Kidney (tissue), 2 donors: ENCODE data around the gene B3GLCT. TPM values are rescaled to one million over a fixed set of nuclear protein-coding genes. Genes with fewer than 3 reads are reported as not detected.

Experiments used
- polyA plus RNA-seq: library from polyadenylated mRNA; stranded (reverse); fragments of 350-450 nt; fragmentation: Illumina TruSeq; extraction: RNeasy Lipid Tissue Mini Kit (QIAGEN cat#74804); gene quantifications from one replicate; pipeline ENCODE4 v1.2.3, GENCODE V29; 2014; ENCODE audit warnings: low read depth, low replicate concordance; ENCODE audit not compliant: insufficient read depth
- total RNA-seq: library from RNA; stranded (reverse); fragmentation: NEBNext Ultra II Directional; extraction: Animal tissue kit (Norgen Biotek cat#: 25700); gene quantifications from one replicate; pipeline ENCODE4 v1.2.1, GENCODE V29; 2021
- donor health status: DM: yes; HTN: yes; CAD: no.

The B3GLCT gene
- total and polyA plus RNA-seq, 2 donors from 2014 or later, result 5.9 to 7.7 TPM

Other genes with a start within 250 kb of the B3GLCT start
- 46.2 TPM for gene HSPH1, start 38.1 kb upstream of the B3GLCT start, total RNA-seq
- gene HSPH1, start 38.1 kb upstream of the B3GLCT start, polyA plus RNA-seq, result 66.2 TPM